Amygdala (tissue), 56 donors: Measurements from ENCODE around the gene SCAF4.
"Not testable (repeated sequence)": the region's sequence is repeated elsewhere in the genome, so short reads cannot be mapped to it uniquely, and the experiment has no call there.

ENCODE experiments used
- DNase-seq, 56 donors: peaks; one replicate each; lab custom pipeline; 2025; lab: John Stamatoyannopoulos, UW

The SCAF4 gene

GRCh38 chr21:31737586-31738397 is 5.9 kb upstream of the SCAF4 start:
- not testable (repeated sequence) for DNase-seq

GRCh38 chr21:31735511-31735992 is 3.6 kb upstream of the SCAF4 start:
- DNase-seq, result no peak

DNA sequence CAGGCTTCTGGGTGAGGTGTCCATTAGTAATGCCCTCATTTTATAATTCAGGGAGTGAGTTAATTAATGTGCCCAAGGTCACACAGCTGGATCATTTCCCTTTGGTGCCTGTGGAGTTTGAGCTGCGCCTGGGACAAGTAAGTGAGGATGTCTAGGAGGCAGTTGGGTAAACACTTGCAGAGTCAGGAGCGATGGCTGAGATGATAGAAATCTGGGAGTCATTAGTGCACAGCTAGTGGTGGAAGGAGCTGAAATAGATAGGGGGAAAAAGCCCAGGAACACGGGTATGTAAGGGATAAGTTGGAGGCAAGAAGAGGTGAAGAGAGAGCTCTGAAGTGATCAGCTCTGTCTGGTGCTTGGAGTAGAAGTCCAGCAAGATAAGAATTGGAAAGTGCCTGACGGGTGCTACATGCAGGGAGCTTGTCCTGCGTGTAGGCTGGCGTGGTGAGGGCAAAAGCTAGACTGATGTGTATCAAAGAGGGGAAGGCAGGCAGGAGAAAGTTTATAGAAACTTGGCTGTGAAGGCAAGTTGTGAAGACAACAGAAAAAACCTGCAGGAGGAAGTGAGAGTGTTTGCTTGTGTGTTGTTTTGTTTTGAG is 1.7 kb upstream of the SCAF4 start:
- no peak for DNase-seq

DNA sequence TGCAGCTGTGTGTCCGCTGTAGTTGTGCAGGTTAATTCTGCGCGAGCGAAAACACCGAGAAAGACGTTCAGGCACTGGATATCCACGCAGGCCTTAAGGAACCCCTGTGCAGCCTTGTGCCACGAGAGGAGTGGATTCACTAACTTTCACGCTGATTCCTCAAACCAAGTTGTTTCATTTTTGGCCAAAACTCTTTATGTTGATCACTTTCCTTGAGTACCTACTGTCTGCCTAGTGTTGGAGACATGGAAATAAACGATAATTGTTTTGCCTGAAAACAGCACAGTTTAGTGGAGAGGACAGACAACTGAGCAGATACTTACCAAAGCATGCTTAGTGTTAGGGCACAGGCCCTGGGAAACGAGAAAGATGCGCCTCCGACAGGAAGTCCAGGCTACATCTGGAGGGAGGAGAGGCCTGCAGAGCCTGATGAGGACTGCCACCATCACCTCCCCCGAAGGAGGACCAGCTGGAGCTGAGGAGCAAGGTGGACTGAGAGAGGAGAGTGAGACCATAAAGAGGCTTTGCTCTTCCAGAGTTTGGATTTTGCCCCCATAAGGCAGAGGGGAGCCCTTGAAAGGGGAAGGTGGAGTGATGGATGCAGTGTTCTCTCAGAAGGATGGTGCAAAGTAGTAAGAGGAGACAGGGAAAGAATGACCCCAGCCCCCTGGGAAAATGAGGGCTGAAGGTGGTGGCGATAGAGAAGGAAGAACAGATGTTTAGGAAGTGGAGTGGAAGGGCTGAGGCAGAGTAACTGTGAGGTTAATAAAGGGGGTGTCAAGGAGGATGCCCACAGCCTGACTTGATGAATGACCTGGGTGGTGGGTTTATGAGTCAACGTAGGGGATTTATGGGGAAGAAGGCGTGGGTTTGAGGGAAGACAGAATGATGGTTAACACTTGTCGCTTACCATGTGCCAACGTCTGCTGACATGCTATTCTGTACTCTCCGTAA is 956 bp upstream of the SCAF4 start:
- peak in 12 of 56 donors; percentile 2 to 63 (median 14) for DNase-seq

GRCh38 chr21:31731056-31731856 is 662 bp downstream of the SCAF4 start:
- peak in 32 of 56 donors; percentile 2 to 64 (median 34) for DNase-seq

GRCh38 chr21:31730712-31731055 is 1.2 kb downstream of the SCAF4 start:
- peak in 14 of 56 donors; percentile 3 to 35 (median 14) for DNase-seq

DNA sequence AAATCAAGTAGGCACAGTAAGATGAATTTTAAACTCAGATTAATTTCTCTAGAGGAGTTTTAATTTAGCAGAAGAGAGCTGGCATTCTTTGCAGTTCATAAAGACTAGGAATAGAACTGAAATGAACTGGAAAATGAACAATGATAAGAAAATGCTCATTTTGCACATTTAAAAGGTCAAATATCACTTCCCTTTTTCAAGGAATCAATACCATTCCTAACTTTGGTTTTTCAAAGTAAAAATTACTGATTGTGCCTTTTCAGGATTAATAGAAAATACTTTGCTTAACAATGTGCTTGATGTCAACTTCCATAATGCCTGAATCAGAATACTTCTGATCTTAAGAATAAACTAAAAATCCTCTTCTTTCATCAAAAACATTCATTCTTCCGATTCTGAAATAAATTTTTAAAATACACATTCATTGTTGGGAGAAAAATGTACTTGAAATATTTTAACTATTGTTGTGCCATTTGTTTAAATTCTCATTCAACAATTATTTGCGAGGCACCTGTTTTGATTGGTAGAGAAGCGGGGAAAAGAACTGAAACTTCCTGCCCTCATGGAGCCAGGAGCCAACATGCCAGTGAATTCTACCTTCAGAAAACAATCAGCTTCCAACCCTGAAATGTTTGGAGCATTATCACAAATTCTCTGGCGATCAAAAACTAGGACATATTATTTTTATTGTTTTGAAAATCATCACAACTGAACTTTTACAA is 2.1 kb downstream of the SCAF4 start:
- no peak for DNase-seq

DNA sequence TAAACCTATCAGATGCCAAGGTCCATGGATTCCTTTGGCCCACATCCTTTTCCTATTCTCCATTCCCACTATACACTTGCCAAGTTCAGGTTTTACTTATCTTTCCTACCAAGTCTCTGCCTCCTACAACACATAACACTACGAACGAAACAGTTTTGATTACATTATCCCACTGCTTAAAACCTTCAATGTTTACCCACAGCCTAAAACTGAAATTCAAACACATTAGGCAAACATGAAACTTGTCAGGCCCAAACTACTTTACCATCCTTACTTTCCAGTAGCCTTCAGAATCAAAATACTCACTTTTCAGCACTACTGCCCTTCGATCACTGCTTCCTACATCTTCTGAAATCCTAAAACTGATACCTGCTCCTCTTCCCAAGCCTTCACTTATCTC is 3.0 kb downstream of the SCAF4 start:
- no peak for DNase-seq

DNA sequence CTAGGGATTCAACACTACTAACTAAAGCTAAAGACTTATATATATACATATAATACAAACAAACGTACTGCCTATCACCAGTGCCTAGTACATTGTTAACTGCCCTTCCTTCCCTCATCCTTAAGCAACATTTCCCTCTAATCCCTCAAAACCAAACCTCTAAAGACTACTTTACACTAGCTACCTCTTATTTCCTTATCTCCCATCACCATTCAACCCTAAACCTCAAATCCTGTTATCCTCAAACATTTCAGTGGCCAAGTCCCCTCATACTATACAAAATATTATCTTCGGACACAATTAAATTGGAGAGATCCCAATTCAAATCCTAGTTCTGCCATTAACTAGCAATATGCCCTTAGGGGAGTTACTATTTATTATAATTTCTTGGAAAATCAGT is 3.7 kb downstream of the SCAF4 start:
- DNase-seq, result no peak

DNA sequence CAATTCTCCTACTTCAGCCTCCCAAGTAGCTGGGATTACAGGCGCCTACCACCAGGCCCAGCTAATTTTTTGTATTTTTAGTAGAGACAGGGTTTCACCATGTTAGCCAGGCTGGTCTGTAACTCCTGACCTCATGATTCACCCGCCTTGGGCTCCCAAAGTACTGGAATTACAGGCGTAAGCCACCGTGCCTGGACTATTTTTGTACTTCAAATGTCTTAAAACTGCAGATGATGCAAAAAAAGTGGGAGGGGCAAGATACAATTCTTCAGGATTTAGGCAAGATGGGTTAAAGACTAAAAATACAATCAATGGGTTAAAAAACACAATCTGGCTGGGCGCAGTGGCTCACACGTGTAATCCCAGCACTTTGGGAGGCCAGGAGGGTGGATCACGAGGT is 4.7 kb downstream of the SCAF4 start:
- DNase-seq, result no peak

DNA sequence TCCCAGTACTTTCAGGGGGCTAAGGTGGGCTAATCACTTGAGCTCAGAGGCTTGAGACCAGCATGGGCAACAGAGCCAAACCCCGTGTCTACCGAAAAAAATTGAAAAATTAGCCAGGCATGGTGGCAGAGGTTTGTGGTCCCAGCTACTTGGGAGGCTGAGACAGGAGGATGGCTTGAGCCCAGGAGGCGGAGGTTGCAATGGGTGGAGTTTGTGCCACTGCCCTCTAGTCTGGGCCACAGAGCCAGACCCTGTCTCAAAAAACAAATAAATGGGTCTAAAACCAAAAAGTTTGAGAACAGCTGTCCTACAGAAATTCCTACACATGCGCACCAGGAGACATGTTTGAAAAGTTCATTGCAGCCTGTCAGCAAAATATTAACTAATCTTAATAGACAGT is 5.5 kb downstream of the SCAF4 start:
- no peak for DNase-seq

- DNase-seq, result no peak
Measured at GRCh38 chr21:31725202-31725839, 6.6 kb downstream of the SCAF4 start.

DNA sequence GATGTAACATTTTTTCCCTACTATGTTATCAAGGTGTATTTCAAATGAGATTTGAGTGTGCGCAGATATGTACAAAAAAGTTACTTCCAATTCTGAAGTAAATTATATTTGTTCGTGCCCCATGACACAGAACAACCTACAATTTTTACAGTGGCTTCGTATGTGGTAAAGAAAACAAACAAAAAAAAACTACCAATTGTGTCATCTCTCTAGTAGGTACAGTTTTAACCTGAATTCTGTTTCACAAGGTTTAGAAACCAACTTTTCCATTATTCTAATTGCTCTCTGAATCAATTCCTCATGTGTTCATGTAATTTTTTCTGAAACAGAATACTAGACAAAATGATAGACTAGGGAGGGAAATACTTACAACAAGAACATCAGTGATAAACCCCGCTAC is 7.4 kb downstream of the SCAF4 start:
- no peak for DNase-seq

GRCh38 chr21:31721381-31721780 is 10.5 kb downstream of the SCAF4 start:
- no peak for DNase-seq

DNA sequence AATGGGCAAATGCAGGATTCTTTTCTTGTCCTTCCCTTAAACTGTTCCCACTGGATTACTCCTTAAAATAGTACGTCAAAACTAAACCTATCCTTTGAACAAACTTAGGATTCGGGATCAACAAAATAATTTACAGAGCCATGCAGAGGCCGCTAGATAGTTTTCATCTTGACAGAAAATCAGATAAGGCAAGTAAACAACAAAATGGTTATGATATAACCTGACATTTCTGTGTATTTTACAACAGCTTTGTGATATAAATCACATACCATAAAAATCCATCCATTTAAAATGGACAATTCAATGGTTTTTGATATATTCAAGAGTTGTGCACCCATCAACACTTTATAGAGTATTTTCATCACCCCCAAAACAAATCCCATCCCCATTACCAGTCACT is 11.2 kb downstream of the SCAF4 start:
- DNase-seq, result no peak

- DNase-seq, result no peak
Measured at GRCh38 chr21:31720330-31720729, 11.6 kb downstream of the SCAF4 start.

DNA sequence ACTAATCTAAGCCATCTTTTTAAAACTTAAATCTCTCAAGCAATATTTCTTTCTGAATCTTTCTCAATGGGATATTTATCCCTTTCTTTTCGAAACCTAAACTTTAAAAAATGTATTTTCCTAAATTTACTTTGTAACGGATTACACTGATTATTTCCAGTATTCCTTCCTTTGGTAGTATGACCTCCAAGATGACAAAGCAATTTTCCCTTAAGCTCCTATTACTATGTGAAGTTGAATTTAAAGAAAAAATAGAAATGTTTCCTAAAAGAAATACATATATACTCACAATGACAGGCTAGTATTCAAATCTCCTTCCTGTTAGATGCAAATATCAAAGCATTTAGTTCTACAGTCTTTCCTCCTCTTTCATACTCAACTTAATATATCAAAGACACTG is 15.8 kb downstream of the SCAF4 start:
- no peak for DNase-seq

DNA sequence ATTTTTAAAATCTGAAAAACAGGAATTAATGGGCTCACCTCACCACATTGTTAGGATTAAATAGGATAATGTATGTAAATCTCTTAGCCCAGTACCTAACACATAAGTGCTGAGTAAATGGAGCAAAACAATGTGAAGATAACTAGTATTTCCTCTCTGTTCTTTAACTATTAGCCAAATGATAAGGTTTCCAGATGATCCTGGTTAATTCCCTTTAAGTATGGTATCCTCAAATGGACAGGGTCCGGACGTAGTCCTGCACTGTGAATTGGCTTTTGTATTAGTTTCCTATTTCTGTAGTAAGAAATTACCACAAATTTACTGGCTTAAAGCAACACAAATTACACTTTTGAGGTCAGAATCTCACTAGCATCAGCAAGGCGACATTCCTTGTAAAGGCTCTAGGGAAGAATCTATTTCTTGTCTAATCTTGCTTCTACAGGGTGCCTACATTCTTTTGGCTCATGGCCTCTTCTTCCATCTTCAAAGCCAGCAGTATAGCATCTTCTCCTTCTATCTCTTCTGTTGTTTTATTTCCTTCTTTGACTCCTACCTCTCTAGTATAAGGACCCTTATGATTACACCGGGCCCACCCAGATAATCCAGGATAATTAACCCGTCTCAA is 17.1 kb downstream of the SCAF4 start:
- DNase-seq, result no peak
